ENCODE data around the gene SEPTIN11. TPM values are rescaled to one million over a fixed set of nuclear protein-coding genes. Genes with fewer than 3 reads are reported as not detected.
"Not testable (repeated sequence)": the region's sequence is repeated elsewhere in the genome, so short reads cannot be mapped to it uniquely, and the experiment has no call there.

SEPTIN11 gene
- total RNA-seq, 1 donor: 21.7 TPM

GRCh38 chr4:76962406-76963130, 13.0 kb downstream of the SEPTIN11 start:
- Histone ChIP-seq H3K4me1 (ENCODE audit: insufficient read depth, low read length) (no peaks in the 10 kb centered on the region), H3K27me3 (ENCODE audit: insufficient read depth, low read length) (no peaks in the 10 kb centered on the region), H3K4me3 (ENCODE audit: low read length) (no peak overlapping the region), H3K9me3 (ENCODE audit: low read depth, low read length) (no peaks in the 10 kb centered on the region)

DNA sequence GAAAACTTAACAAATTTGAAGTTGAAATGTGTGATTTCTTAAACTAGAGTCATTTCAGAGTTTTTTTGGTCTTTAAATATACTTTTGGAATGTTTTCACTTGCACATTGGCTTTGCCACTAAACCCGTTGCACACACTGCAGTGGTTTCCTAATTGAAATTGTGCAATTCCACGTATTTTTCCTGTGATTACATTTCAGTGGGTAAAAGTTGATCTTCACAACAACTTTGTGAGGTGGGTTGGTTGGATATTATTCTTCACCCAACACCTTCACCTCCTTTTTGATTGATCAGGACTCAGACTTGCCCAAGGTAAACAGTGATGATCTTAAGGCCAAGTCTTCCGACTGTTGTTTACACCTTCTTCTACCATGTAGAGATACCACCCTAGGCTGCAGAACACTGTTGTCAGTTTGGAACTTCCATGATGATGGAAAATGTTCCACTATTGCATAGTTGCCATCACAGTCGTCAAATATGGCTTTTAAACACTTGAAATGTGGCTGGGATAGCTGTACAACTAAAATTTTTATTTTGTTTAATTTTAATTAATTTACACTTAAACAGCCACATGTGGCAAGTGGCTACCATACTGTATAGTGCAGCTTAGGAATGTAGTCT, 13.7 kb downstream of the SEPTIN11 start:
- H3K9me3 ChIP-seq (ENCODE audit: low read depth, low read length): no peaks in the 10 kb centered on the region
- H3K4me1 ChIP-seq (ENCODE audit: insufficient read depth, low read length): no peaks in the 10 kb centered on the region
- no peaks in the 10 kb centered on the region for H3K27me3 ChIP-seq (ENCODE audit: insufficient read depth, low read length)
- no peak overlapping the region for H3K4me3 ChIP-seq (ENCODE audit: low read length)

DNA sequence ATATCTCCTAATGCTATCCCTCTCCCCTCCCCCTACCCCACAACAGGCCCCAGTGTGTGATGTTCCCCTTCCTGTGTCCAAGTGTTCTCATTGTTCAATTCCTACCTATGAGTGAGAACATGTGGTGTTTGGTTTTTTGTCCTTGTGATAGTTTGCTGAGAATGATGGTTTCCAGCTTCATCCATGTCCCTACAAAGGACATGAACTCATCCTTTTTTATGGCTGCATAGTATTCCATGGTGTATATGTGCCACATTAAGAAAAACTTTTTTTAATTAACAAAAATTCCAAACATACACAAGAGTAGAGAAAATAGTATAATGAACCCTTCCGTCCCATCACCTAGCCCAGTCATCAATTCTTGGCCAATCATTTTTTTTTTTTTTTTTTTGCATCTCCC, 14.4 kb downstream of the SEPTIN11 start:
- not testable (repeated sequence) for H3K9me3 ChIP-seq (ENCODE audit: low read depth, low read length); H3K4me3 ChIP-seq (ENCODE audit: low read length); H3K4me1 ChIP-seq (ENCODE audit: insufficient read depth, low read length); H3K27me3 ChIP-seq (ENCODE audit: insufficient read depth, low read length)

DNA sequence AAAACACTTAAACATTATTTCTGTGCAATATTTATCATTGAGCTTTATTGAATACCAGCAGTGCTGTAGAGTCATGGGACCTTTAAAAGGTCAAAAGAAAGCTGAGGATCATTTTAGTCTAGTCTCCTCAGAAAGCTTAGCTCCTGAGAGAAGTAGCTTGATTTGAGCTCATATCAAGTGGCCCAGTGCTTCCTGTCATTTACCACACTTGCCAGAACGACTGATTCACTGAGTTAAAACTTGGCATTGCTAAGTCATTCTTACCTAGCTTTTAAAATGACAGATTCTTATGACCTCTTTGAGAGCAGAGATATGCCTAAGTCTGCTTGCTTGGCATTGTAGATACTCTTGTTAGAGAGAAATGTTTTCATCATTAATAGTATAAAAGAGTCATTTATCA, 15.2 kb downstream of the SEPTIN11 start:
- H3K4me1 ChIP-seq (ENCODE audit: insufficient read depth, low read length): no peaks in the 10 kb centered on the region
- H3K9me3 ChIP-seq (ENCODE audit: low read depth, low read length): no peaks in the 10 kb centered on the region
- H3K27me3 ChIP-seq (ENCODE audit: insufficient read depth, low read length): no peaks in the 10 kb centered on the region
- H3K4me3 ChIP-seq (ENCODE audit: low read length): no peak overlapping the region

- no peak overlapping the region for H3K4me3 ChIP-seq (ENCODE audit: low read length)
- no peaks in the 10 kb centered on the region for H3K9me3 ChIP-seq (ENCODE audit: low read depth, low read length)
- H3K4me1 ChIP-seq (ENCODE audit: insufficient read depth, low read length): no peaks in the 10 kb centered on the region
- H3K27me3 ChIP-seq (ENCODE audit: insufficient read depth, low read length): no peaks in the 10 kb centered on the region
Measured at GRCh38 chr4:76965866-76966579, 16.5 kb downstream of the SEPTIN11 start.

DNA sequence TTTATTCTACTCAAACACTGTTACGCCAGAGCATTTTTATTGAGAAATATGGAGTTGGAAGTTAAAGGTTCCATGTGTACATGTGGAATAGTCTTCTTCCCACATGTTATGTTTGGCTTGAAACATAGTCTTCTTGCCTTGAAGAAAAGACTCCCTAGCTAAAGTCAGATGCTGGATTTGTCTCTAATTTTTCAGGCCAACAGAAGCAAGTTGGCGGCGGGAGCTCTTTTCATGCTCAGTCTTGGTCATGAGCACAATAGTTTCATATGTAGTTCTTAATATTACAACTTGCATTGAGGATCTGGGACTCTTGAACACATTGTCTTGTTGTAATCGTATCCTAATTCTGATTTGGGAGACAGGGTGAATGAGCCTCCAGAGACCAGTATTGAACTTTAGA, 19.4 kb downstream of the SEPTIN11 start:
- H3K27me3 ChIP-seq (ENCODE audit: insufficient read depth, low read length): no peaks in the 10 kb centered on the region
- no peak overlapping the region for H3K4me3 ChIP-seq (ENCODE audit: low read length)
- no peaks in the 10 kb centered on the region for H3K9me3 ChIP-seq (ENCODE audit: low read depth, low read length)
- no peaks in the 10 kb centered on the region for H3K4me1 ChIP-seq (ENCODE audit: insufficient read depth, low read length)

- Histone ChIP-seq H3K9me3 (ENCODE audit: low read depth, low read length) (no peaks in the 10 kb centered on the region), H3K4me3 (ENCODE audit: low read length) (no peak overlapping the region), H3K27me3 (ENCODE audit: insufficient read depth, low read length) (no peaks in the 10 kb centered on the region), H3K4me1 (ENCODE audit: insufficient read depth, low read length) (no peaks in the 10 kb centered on the region)
Measured at GRCh38 chr4:76969495-76969894, 19.9 kb downstream of the SEPTIN11 start.

DNA sequence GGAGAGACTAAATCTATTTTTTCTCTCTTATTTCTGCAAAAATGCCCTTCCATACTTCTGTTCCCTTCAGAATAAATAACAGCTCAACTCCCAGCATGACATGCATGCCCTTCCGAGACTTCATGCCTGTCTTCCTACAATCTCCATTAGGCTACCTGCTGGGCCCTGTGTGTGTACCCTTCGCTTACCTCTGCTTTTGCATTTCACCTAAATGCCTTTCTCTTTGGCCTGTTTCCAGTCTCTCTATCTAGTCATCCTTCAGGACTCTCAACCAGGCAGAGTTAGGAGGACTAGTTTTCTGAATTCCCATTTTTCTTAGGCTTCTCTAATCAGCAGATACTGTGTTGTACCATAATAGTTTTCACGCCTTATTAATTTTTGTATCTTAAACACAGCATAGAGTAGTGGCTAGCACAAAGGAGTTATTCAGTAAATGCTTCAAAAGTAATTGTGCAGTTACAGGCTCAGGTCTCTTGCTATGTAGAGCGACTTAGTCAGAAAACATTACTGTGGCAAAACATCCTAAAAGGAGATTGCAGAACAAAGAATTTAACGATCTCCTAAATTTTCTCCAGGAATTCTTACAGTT, 20.5 kb downstream of the SEPTIN11 start:
- no peaks in the 10 kb centered on the region for H3K9me3 ChIP-seq (ENCODE audit: low read depth, low read length)
- H3K27me3 ChIP-seq (ENCODE audit: insufficient read depth, low read length): no peaks in the 10 kb centered on the region
- H3K4me1 ChIP-seq (ENCODE audit: insufficient read depth, low read length): no peaks in the 10 kb centered on the region
- no peak overlapping the region for H3K4me3 ChIP-seq (ENCODE audit: low read length)

GRCh38 chr4:76972306-76972705, 22.8 kb downstream of the SEPTIN11 start:
- H3K4me1 ChIP-seq (ENCODE audit: insufficient read depth, low read length): no peaks in the 10 kb centered on the region
- no peaks in the 10 kb centered on the region for H3K9me3 ChIP-seq (ENCODE audit: low read depth, low read length)
- H3K4me3 ChIP-seq (ENCODE audit: low read length): no peak overlapping the region
- no peaks in the 10 kb centered on the region for H3K27me3 ChIP-seq (ENCODE audit: insufficient read depth, low read length)

- H3K4me3 ChIP-seq (ENCODE audit: low read length): no peak overlapping the region
- H3K27me3 ChIP-seq (ENCODE audit: insufficient read depth, low read length): no peaks in the 10 kb centered on the region
- H3K9me3 ChIP-seq (ENCODE audit: low read depth, low read length): no peaks in the 10 kb centered on the region
- peaks cover 8% of the 10 kb centered on the region for H3K4me1 ChIP-seq (ENCODE audit: insufficient read depth, low read length)
Measured at GRCh38 chr4:76974150-76974549, 24.6 kb downstream of the SEPTIN11 start.

DNA sequence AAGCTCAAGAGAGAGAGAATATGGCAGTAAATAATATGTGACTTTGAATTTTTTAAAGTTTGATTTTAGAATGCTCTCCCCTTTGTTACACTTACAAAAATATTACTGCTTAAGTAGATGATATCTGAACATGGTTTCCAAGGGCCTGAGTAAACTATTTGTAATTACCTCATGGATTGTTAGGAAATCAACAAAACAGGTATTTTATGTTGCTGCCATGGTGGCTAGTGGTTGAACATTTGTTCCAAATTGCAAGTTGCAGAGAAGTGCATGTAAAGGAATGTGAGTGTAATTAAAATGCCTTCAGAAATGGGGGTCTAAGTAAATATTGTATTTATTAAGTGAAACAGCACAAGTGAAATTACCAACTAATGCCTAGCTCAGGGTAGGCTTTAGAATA, 27.6 kb downstream of the SEPTIN11 start:
- Histone ChIP-seq H3K4me1 (ENCODE audit: insufficient read depth, low read length) (peaks cover 8% of the 10 kb centered on the region), H3K27me3 (ENCODE audit: insufficient read depth, low read length) (no peaks in the 10 kb centered on the region), H3K4me3 (ENCODE audit: low read length) (no peak overlapping the region), H3K9me3 (ENCODE audit: low read depth, low read length) (no peaks in the 10 kb centered on the region)

- H3K27me3 ChIP-seq (ENCODE audit: insufficient read depth, low read length): no peaks in the 10 kb centered on the region
- no peaks in the 10 kb centered on the region for H3K9me3 ChIP-seq (ENCODE audit: low read depth, low read length)
- H3K4me3 ChIP-seq (ENCODE audit: low read length): no peak overlapping the region
- H3K4me1 ChIP-seq (ENCODE audit: insufficient read depth, low read length): peaks cover 9% of the 10 kb centered on the region
Measured at GRCh38 chr4:76977736-76978350, 28.3 kb downstream of the SEPTIN11 start.

DNA sequence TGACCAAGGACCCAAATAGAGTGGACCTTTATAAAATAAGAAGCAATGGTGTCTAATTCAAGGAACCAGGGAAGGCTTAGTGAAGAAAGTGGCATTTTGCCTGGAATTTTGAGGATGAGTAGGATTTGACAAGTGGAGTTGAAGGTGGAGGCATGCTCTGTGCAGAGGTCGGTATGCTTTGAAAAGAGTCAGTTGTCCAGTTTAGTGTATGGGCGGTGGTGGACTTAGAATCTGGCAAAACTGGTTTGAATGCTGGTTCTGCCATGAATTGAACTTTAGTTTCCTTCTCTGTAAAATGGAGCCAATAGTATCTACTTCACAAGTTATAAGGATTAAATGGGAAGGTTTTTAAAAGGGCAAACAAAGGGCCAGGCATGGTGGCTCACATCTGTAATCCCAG, 29.7 kb downstream of the SEPTIN11 start:
- Histone ChIP-seq H3K27me3 (ENCODE audit: insufficient read depth, low read length) (no peaks in the 10 kb centered on the region), H3K9me3 (ENCODE audit: low read depth, low read length) (no peaks in the 10 kb centered on the region), H3K4me3 (ENCODE audit: low read length) (no peak overlapping the region), H3K4me1 (ENCODE audit: insufficient read depth, low read length) (peaks cover 23% of the 10 kb centered on the region)

GRCh38 chr4:76980261-76980660, 30.7 kb downstream of the SEPTIN11 start:
- peaks cover 29% of the 10 kb centered on the region for H3K4me1 ChIP-seq (ENCODE audit: insufficient read depth, low read length)
- no peak overlapping the region for H3K4me3 ChIP-seq (ENCODE audit: low read length)
- no peaks in the 10 kb centered on the region for H3K9me3 ChIP-seq (ENCODE audit: low read depth, low read length)
- no peaks in the 10 kb centered on the region for H3K27me3 ChIP-seq (ENCODE audit: insufficient read depth, low read length)

GRCh38 chr4:76981644-76982043, 32.1 kb downstream of the SEPTIN11 start:
- H3K27me3 ChIP-seq (ENCODE audit: insufficient read depth, low read length): no peaks in the 10 kb centered on the region
- H3K4me1 ChIP-seq (ENCODE audit: insufficient read depth, low read length): peaks cover 29% of the 10 kb centered on the region
- H3K9me3 ChIP-seq (ENCODE audit: low read depth, low read length): no peaks in the 10 kb centered on the region
- H3K4me3 ChIP-seq (ENCODE audit: low read length): no peak overlapping the region

Data from mononuclear cell (primary cell).